AG10803 (cell line): ENCODE data around the gene CTCFL.

ENCODE experiments used
- DNase-seq: peaks from one replicate; pipeline ENCODE4 v3.0.0; 2010; ENCODE audit warnings: low read depth
- H3K4me3 ChIP-seq: 2 replicates; pipeline ENCODE4 v1.5.1; 2011; ENCODE audit warnings: mild to moderate bottlenecking, low read length, control low read depth
- TF ChIP-seq, protein P1 (sequence below): conservative IDR thresholded peaks from 2 replicates; pipeline ENCODE4 v1.5.1; 2011; ENCODE audit warnings: mild to moderate bottlenecking, low read length, control low read depth, inconsistent platforms

Gene CTCFL

GRCh38 chr20:57485770-57486169 is 39.2 kb downstream of the CTCFL start:
- no peak for DNase-seq
- no peak overlapping the region for H3K4me3 ChIP-seq
- TF ChIP-seq, protein P1, sequence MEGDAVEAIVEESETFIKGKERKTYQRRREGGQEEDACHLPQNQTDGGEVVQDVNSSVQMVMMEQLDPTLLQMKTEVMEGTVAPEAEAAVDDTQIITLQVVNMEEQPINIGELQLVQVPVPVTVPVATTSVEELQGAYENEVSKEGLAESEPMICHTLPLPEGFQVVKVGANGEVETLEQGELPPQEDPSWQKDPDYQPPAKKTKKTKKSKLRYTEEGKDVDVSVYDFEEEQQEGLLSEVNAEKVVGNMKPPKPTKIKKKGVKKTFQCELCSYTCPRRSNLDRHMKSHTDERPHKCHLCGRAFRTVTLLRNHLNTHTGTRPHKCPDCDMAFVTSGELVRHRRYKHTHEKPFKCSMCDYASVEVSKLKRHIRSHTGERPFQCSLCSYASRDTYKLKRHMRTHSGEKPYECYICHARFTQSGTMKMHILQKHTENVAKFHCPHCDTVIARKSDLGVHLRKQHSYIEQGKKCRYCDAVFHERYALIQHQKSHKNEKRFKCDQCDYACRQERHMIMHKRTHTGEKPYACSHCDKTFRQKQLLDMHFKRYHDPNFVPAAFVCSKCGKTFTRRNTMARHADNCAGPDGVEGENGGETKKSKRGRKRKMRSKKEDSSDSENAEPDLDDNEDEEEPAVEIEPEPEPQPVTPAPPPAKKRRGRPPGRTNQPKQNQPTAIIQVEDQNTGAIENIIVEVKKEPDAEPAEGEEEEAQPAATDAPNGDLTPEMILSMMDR, result no peak

DNA sequence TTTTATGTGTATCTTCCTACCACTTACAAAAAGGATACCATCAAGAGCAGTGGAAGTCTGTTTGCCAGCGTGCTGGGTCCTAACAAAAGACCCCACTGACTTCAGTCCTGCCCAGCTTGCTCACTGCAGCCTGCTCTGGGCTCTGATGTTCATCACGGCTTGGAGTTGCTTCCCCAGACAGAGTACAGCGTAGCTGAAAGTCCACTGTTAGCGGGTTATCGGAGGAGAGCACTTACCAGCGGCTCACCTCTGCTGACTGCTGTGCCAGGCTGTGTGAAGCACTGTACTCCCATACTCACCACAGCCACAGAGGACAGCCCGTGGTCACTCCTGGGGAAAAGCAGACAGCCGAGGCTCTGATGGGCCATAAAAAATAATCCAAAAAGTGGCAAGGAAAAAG is 40.2 kb downstream of the CTCFL start:
- TF ChIP-seq, protein P1, result no peak
- no peak for DNase-seq
- no peak overlapping the region for H3K4me3 ChIP-seq

GRCh38 chr20:57483287-57484050 is 41.5 kb downstream of the CTCFL start:
- DNase-seq, result no peak
- H3K4me3 ChIP-seq, result no peak overlapping the region
- TF ChIP-seq, protein P1, result no peak

DNA sequence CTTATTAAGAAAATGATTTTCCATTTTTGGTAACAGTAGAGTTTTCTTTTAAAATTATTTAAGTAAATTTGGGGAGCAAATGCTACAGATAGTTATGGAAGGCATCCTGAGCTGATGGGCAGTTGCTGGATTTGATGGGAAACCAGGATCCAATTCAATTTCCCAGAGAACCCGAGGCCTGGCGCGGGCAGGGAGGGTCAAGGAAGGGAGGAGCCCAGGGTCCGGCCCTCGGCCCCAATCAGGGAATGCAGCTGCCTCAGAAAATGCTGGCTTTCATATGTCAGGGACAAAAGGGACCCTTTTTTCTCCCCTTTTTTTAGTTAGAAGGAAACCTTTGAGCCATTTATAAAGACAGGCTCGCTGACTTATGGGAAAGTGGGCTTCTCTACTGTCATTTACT is 42.1 kb downstream of the CTCFL start:
- H3K4me3 ChIP-seq, result no peak overlapping the region

DNA sequence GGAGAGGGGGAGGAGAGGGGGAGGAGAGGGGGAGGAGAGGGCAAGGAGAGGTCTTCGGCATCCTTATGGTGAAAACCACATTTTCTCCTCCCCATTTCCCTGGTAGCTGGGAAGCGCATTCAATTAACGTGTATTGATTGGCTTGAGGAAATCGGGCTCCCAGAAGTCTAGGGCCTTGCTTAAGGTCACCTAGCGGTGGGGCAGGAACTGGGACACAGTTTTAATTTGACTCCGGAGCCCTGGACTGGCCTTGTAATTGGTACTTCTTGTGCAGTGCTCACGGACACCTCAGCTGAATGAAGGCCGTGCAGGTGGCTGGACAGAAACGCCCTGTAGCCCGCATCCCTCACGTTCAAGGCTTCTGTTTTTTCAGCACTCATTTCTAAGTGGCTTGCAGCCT is 42.8 kb downstream of the CTCFL start:
- no peak overlapping the region for H3K4me3 ChIP-seq
- no peak for DNase-seq
- TF ChIP-seq, protein P1, result no peak

More for the DNA sequence above, 42.1 kb downstream of the CTCFL start:
- TF ChIP-seq, protein P1, result no peak
- DNase-seq, result no peak

DNA sequence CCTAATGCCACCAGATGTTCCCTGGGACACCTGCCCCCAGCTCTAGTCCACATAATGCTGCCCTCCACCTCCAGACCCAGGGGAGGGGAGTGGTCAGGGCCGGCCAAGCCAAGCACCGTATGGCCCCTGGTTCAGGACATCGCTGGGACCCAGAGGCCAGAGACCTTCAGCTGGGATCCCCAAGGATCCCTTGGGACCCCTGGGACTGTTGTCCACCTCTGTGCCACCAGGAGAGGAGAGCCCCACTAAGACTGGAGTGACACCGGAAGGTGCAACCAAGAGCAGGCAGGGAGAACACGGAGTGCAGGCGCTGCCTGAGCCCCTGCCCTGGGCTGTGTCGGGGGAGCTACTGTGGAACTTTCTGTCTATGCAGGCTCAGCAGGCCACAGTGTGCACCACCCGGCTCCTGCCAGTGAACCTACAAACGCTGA is 43.6 kb downstream of the CTCFL start:
- H3K4me3 ChIP-seq, result no peak overlapping the region
- no peak for DNase-seq
- TF ChIP-seq, protein P1, result no peak

GRCh38 chr20:57480444-57481160 is 44.3 kb downstream of the CTCFL start:
- TF ChIP-seq, protein P1, result no peak
- no peak overlapping the region for H3K4me3 ChIP-seq
- no peak for DNase-seq
